Activated T-helper 2 cell treated with anti-CD3 and anti-CD28 coated beads, Interferon-gamma antibody, Interleukin-2, Interleukin-4, amounts not matched to agents 10 μg/mL and 5 μg/mL and 100 μg/mL, durations not matched to agents 14 hours and 24 hours and 36 hours (primary cell): ENCODE results near the gene ITGA8. TPM values are rescaled to one million over a fixed set of nuclear protein-coding genes. Genes with fewer than 3 reads are reported as not detected.
"Not testable (repeated sequence)": the region's sequence is repeated elsewhere in the genome, so short reads cannot be mapped to it uniquely, and the experiment has no call there.

ENCODE experiments used
- DNase-seq: peaks from one replicate; pipeline ENCODE4 v3.0.0; 2021; ENCODE audit warnings: low spot score
- H3K27ac Mint-ChIP-seq: one replicate; pipeline ENCODE4 v1.8.0; 2021; ENCODE audit warnings: mixed read lengths
- H3K27me3 Mint-ChIP-seq: one replicate; pipeline ENCODE4 v1.8.0; 2021; ENCODE audit warnings: low read depth, mixed read lengths
- H3K36me3 Mint-ChIP-seq: one replicate; pipeline ENCODE4 v1.8.0; 2021; ENCODE audit warnings: low read depth, mixed read lengths
- H3K4me1 Mint-ChIP-seq: one replicate; pipeline ENCODE4 v1.8.0; 2021; ENCODE audit warnings: low read depth, mixed read lengths
- H3K4me3 Mint-ChIP-seq: one replicate; pipeline ENCODE4 v1.8.0; 2021; ENCODE audit warnings: low read depth, mild to moderate bottlenecking, moderate library complexity, mixed read lengths
- H3K9me3 Mint-ChIP-seq: one replicate; pipeline ENCODE4 v1.8.0; 2021; ENCODE audit warnings: mixed read lengths
- intact Hi-C: fragments of 100-400 bp; cut with micrococcal nuclease; formaldehyde crosslinking; loops from one replicate; pipeline ENCODE4 v1.15.1; 2023
- total RNA-seq: library from RNA; stranded (reverse); gene quantifications from 2 replicates; pipeline ENCODE4 v1.2.3, GENCODE V29; 2022

ITGA8 gene
- total RNA-seq, 1 donor from 2014 or later = not detected

GRCh38 chr10:15486404-15486803 lies 233.3 kb downstream of the ITGA8 start:
- Mint-ChIP-seq H3K4me1 (no peaks in the 10 kb centered on the region), H3K4me3 (no peak overlapping the region), H3K36me3 (no peaks in the 10 kb centered on the region), H3K27ac (no peak overlapping the region), H3K27me3 (peaks cover 14% of the 10 kb centered on the region), H3K9me3 (no peaks in the 10 kb centered on the region)
- no peak for DNase-seq
- intact Hi-C loops = no loop called here

GRCh38 chr10:15485684-15486316 lies 233.9 kb downstream of the ITGA8 start:
- no peak overlapping the region for H3K27ac Mint-ChIP-seq
- H3K36me3 Mint-ChIP-seq = no peaks in the 10 kb centered on the region
- peaks cover 12% of the 10 kb centered on the region for H3K27me3 Mint-ChIP-seq
- intact Hi-C loops = no loop called here
- H3K4me3 Mint-ChIP-seq = no peak overlapping the region
- no peaks in the 10 kb centered on the region for H3K4me1 Mint-ChIP-seq
- no peak for DNase-seq
- no peaks in the 10 kb centered on the region for H3K9me3 Mint-ChIP-seq

- H3K36me3 Mint-ChIP-seq = no peaks in the 10 kb centered on the region
Measured at GRCh38 chr10:15485027-15485426, 234.7 kb downstream of the ITGA8 start.

GRCh38 chr10:15484128-15484527 lies 235.6 kb downstream of the ITGA8 start:
- H3K27ac Mint-ChIP-seq = no peak overlapping the region
- H3K4me1 Mint-ChIP-seq = no peaks in the 10 kb centered on the region
- H3K27me3 Mint-ChIP-seq = peaks cover 16% of the 10 kb centered on the region
- intact Hi-C loops = no loop called here
- no peak overlapping the region for H3K4me3 Mint-ChIP-seq
- no peaks in the 10 kb centered on the region for H3K36me3 Mint-ChIP-seq
- DNase-seq = no peak
- H3K9me3 Mint-ChIP-seq = no peaks in the 10 kb centered on the region

More at GRCh38 chr10:15485027-15485426, 234.7 kb downstream of the ITGA8 start:
- peaks cover 12% of the 10 kb centered on the region for H3K27me3 Mint-ChIP-seq
- H3K4me3 Mint-ChIP-seq = no peak overlapping the region
- no peaks in the 10 kb centered on the region for H3K9me3 Mint-ChIP-seq
- no peaks in the 10 kb centered on the region for H3K4me1 Mint-ChIP-seq
- intact Hi-C loops = no loop called here
- no peak overlapping the region for H3K27ac Mint-ChIP-seq
- DNase-seq = no peak

- no peak for DNase-seq
- H3K4me3 Mint-ChIP-seq = no peak overlapping the region
- intact Hi-C loops = no loop called here
- no peaks in the 10 kb centered on the region for H3K36me3 Mint-ChIP-seq
- no peaks in the 10 kb centered on the region for H3K4me1 Mint-ChIP-seq
- H3K9me3 Mint-ChIP-seq = no peaks in the 10 kb centered on the region
- peaks cover 16% of the 10 kb centered on the region for H3K27me3 Mint-ChIP-seq
- H3K27ac Mint-ChIP-seq = no peak overlapping the region
Measured at GRCh38 chr10:15483215-15484075, 236.3 kb downstream of the ITGA8 start.

- H3K4me3 Mint-ChIP-seq = no peak overlapping the region
- DNase-seq = no peak
- intact Hi-C loops = no loop called here
- H3K27ac Mint-ChIP-seq = no peak overlapping the region
- peaks cover 20% of the 10 kb centered on the region for H3K27me3 Mint-ChIP-seq
- no peaks in the 10 kb centered on the region for H3K36me3 Mint-ChIP-seq
- H3K4me1 Mint-ChIP-seq = no peaks in the 10 kb centered on the region
- H3K9me3 Mint-ChIP-seq = no peaks in the 10 kb centered on the region
Measured at GRCh38 chr10:15482156-15482555, 237.6 kb downstream of the ITGA8 start.

- Mint-ChIP-seq H3K36me3 (no peaks in the 10 kb centered on the region), H3K4me1 (no peaks in the 10 kb centered on the region), H3K9me3 (no peaks in the 10 kb centered on the region), H3K4me3 (no peak overlapping the region), H3K27ac (no peak overlapping the region), H3K27me3 (peaks cover 12% of the 10 kb centered on the region)
- no peak for DNase-seq
- intact Hi-C loops = no loop called here
Measured at GRCh38 chr10:15478950-15479349, 240.8 kb downstream of the ITGA8 start.

- Mint-ChIP-seq H3K4me1 (no peaks in the 10 kb centered on the region), H3K9me3 (no peaks in the 10 kb centered on the region), H3K27me3 (peaks cover 16% of the 10 kb centered on the region), H3K4me3 (no peak overlapping the region), H3K36me3 (no peaks in the 10 kb centered on the region), H3K27ac (no peak overlapping the region)
- no peak for DNase-seq
- intact Hi-C loops = no loop called here
Measured at GRCh38 chr10:15478429-15478828, 241.3 kb downstream of the ITGA8 start.

GRCh38 chr10:15476337-15476736 lies 243.4 kb downstream of the ITGA8 start:
- Mint-ChIP-seq H3K36me3 (no peaks in the 10 kb centered on the region), H3K27ac (no peak overlapping the region), H3K27me3 (peaks cover 18% of the 10 kb centered on the region), H3K4me3 (no peak overlapping the region), H3K4me1 (no peaks in the 10 kb centered on the region), H3K9me3 (no peaks in the 10 kb centered on the region)
- no peak for DNase-seq
- intact Hi-C loops = no loop called here

GRCh38 chr10:15475439-15475838 lies 244.3 kb downstream of the ITGA8 start:
- intact Hi-C loops, DNase-seq, H3K4me1 Mint-ChIP-seq, H3K4me3 Mint-ChIP-seq, H3K9me3 Mint-ChIP-seq, H3K27ac Mint-ChIP-seq, H3K36me3 Mint-ChIP-seq: not testable (repeated sequence)
- H3K27me3 Mint-ChIP-seq = peaks cover 23% of the 10 kb centered on the region

GRCh38 chr10:15474671-15475070 lies 245.1 kb downstream of the ITGA8 start:
- no peaks in the 10 kb centered on the region for H3K36me3 Mint-ChIP-seq
- H3K27ac Mint-ChIP-seq = no peak overlapping the region
- intact Hi-C loops = no loop called here
- no peaks in the 10 kb centered on the region for H3K4me1 Mint-ChIP-seq
- no peak overlapping the region for H3K4me3 Mint-ChIP-seq
- peaks cover 23% of the 10 kb centered on the region for H3K27me3 Mint-ChIP-seq
- no peaks in the 10 kb centered on the region for H3K9me3 Mint-ChIP-seq
- DNase-seq = no peak

GRCh38 chr10:15473396-15473767 lies 246.3 kb downstream of the ITGA8 start:
- no peaks in the 10 kb centered on the region for H3K36me3 Mint-ChIP-seq
- no peak overlapping the region for H3K4me3 Mint-ChIP-seq
- DNase-seq = no peak
- H3K9me3 Mint-ChIP-seq = no peaks in the 10 kb centered on the region
- no peak overlapping the region for H3K27ac Mint-ChIP-seq
- no peaks in the 10 kb centered on the region for H3K4me1 Mint-ChIP-seq
- intact Hi-C loops = no loop called here
- H3K27me3 Mint-ChIP-seq = peaks cover 24% of the 10 kb centered on the region
